Esophagus squamous epithelium (tissue), 5 donors: ENCODE results near the gene TMEM131L. TPM values are rescaled to one million over a fixed set of nuclear protein-coding genes. Genes with fewer than 3 reads are reported as not detected.

Source experiments
- DNase-seq: peaks from one replicate; lab custom pipeline; 2025; lab: John Stamatoyannopoulos, UW
- H3K27ac ChIP-seq, 4 donors: fragments of 200-600 bp; sonication (generic); one replicate each; pipeline ENCODE4 v1.5.1; 2016 to 2019; ENCODE audit warnings: mild to moderate bottlenecking in 1 of 4
- H3K27me3 ChIP-seq, 4 donors: fragments of 200-600 bp; sonication (generic); 1 replicate in 3 of 4; 2 replicates in 1 of 4; pipeline versions ENCODE4 v1.5.1 to v1.6.0; 2017 to 2021; ENCODE audit warnings: antibody characterized with exemption in 1 of 4
- H3K36me3 ChIP-seq, 3 donors: fragments of 200-600 bp; sonication (generic); one replicate each; pipeline ENCODE4 v1.5.1; 2016 to 2019
- H3K4me1 ChIP-seq, 3 donors: fragments of 200-600 bp; sonication (generic); one replicate each; pipeline ENCODE4 v1.5.1; 2017 to 2019
- H3K4me3 ChIP-seq, 4 donors: fragments of 200-600 bp; sonication (generic); 1 replicate in 3 of 4; 2 replicates in 1 of 4; pipeline ENCODE4 v1.5.1; 2016 to 2019; ENCODE audit warnings: mild to moderate bottlenecking in 2 of 4, moderate library complexity in 1 of 4
- H3K9me3 ChIP-seq, 3 donors: fragments of 200-600 bp; sonication (generic); one replicate each; pipeline ENCODE4 v1.5.1; 2016 to 2019
- POLR2A ChIP-seq, 4 donors: fragments of 450-650 bp; IDR thresholded peaks; one replicate each; pipeline ENCODE4 v1.6.1; 2017; ENCODE audit warnings: antibody characterized with exemption in 4 of 4, mild to moderate bottlenecking in 4 of 4, moderate library complexity in 3 of 4
- WGBS, 2 donors: methylation state at CpG; one replicate each; pipeline ENCODE4 v1.1.5; 2018; 5-methylcytosine and 5-hydroxymethylcytosine counted together
- intact Hi-C: fragments of 100-400 bp; cut with DNase I; formaldehyde crosslinking; loops from one replicate; pipeline ENCODE4 v1.15.0; 2022
- total RNA-seq, 4 donors: library from RNA; depleted of rRNA; stranded (reverse); fragments of >200 nt; gene quantifications; one replicate each; pipeline ENCODE4 v1.1.0, GENCODE V29; 2016
- TF ChIP-seq, protein P1 (sequence below), 6 experiments: fragments of 450-650 bp in 4 of 6; fragments of 200-600 bp in 2 of 6; sonication (generic) in 2 of 6; IDR thresholded peaks; one replicate each; pipeline ENCODE4 v1.5.1; 2016 to 2019; ENCODE audit warnings: antibody characterized with exemption in 6 of 6, mild to moderate bottlenecking in 4 of 6, moderate library complexity in 4 of 6
- donor health status: DM: yes; HTN: yes; CAD: no.

TMEM131L gene
- total RNA-seq, 4 donors from 2014 or later: 9.2 to 14.7 (median 12.4) TPM

DNA sequence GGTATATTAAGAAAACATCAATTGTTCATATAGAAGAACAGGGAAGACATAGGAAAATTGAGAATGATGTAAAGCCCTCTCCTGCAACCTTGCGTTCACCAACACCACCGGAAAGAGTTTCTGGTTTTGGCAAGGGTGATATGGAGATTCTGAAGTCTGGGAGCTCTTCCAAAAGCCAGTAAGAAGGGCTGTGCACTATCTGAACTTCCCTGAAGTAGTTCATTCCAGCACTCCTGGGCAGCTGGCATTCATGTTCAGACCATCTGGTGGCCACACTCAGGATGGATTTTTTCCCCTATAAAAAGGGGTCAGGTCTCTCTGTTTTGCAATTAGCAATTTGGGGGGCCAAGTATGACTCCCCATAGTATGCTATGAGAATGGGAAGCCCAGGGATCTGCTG is 202.5 kb downstream of the TMEM131L start:
- Histone ChIP-seq H3K27ac (no peak overlapping the region), H3K9me3 (no peaks in the 10 kb centered on the region), H3K4me3 (no peak overlapping the region), H3K4me1 (no peaks in the 10 kb centered on the region), H3K36me3 (no peaks in the 10 kb centered on the region), H3K27me3 (no peaks in the 10 kb centered on the region)
- intact Hi-C loops: no loop called here
- WGBS, 2 donors: 54 to 70% methylated on average over 2 of the region's 2 CpGs
- no peak for DNase-seq
- TF ChIP-seq, protein P1, sequence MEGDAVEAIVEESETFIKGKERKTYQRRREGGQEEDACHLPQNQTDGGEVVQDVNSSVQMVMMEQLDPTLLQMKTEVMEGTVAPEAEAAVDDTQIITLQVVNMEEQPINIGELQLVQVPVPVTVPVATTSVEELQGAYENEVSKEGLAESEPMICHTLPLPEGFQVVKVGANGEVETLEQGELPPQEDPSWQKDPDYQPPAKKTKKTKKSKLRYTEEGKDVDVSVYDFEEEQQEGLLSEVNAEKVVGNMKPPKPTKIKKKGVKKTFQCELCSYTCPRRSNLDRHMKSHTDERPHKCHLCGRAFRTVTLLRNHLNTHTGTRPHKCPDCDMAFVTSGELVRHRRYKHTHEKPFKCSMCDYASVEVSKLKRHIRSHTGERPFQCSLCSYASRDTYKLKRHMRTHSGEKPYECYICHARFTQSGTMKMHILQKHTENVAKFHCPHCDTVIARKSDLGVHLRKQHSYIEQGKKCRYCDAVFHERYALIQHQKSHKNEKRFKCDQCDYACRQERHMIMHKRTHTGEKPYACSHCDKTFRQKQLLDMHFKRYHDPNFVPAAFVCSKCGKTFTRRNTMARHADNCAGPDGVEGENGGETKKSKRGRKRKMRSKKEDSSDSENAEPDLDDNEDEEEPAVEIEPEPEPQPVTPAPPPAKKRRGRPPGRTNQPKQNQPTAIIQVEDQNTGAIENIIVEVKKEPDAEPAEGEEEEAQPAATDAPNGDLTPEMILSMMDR (IDR thresholded peaks at IDR 0.05): no peak
- no peak for TF ChIP-seq POLR2A (IDR thresholded peaks at IDR 0.05)

DNA sequence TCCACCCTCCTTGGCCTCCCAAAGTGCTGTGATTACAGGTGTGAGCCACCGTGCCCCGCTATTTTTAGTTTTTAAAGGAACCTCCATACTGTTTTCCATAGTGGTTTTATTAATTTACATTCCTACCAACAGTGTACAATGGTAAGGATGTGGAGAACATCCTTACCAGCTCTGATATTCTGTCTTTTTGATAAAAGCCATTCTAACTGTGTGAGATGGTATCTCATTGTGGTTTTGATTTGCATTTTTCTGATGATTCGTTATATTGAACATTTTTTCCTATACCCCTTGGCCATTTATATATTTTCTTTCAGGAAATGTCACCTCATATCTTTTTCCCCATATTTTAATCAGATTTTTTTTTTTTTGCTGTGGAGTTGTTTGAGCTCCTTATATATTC is 203.7 kb downstream of the TMEM131L start:
- Histone ChIP-seq H3K27me3 (no peaks in the 10 kb centered on the region), H3K27ac (no peak overlapping the region), H3K36me3 (no peaks in the 10 kb centered on the region), H3K9me3 (no peaks in the 10 kb centered on the region), H3K4me3 (no peak overlapping the region), H3K4me1 (no peaks in the 10 kb centered on the region)
- DNase-seq: no peak
- WGBS, 2 donors: 48 to 57% methylated on average over 3 of the region's 3 CpGs
- TF ChIP-seq, protein P1 (IDR thresholded peaks at IDR 0.05): no peak
- TF ChIP-seq POLR2A (IDR thresholded peaks at IDR 0.05): no peak
- intact Hi-C loops: no loop called here

DNA sequence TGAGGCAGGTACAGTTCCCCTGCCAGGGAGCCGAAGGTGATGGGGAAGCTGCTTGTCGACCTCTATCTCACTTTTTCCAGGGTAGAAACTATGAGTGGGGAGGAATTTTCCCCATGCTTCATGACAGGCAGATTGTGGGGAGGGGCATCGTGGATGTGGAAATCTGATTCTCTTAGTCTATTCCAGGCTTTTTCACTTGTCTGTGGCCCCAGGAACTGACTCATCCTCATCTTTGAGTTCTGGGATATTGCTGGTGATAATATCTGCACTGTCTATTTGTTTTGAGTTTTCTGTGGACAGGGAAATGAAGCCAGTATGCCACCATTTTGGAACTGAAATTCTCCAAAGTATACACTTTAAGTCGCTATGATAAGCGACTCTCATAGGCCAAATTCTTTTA is 210.3 kb downstream of the TMEM131L start:
- Histone ChIP-seq H3K27me3 (no peaks in the 10 kb centered on the region), H3K27ac (no peak overlapping the region), H3K4me1 (peaks cover 0 to 7% (median 3%) of the 10 kb centered on the region in 3 donors), H3K36me3 (no peaks in the 10 kb centered on the region), H3K9me3 (no peaks in the 10 kb centered on the region), H3K4me3 (no peak overlapping the region)
- TF ChIP-seq, protein P1 (IDR thresholded peaks at IDR 0.05): no peak
- no peak for TF ChIP-seq POLR2A (IDR thresholded peaks at IDR 0.05)
- no peak for DNase-seq
- WGBS, 2 donors: 62 to 84% methylated on average over 5 of the region's 5 CpGs
- intact Hi-C loops: no loop called here

DNA sequence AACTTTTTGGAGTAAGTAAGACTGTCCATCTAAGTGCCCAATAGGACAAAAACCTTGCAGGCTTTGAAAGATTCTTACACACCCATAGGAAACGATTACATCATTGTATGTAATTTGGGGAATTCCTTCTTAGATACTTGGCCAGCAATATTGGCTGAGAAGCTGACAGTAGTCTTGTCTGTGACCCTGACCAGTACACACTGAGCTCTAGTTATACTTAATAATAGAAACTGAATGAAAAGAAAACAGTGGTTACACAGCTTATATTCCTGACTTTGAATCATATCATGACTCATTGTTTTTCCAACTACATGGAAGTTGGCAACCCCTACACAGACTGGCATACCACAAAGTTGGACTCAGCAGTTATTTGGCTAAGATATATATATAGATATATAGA is 210.8 kb downstream of the TMEM131L start:
- Histone ChIP-seq H3K4me3 (no peak overlapping the region), H3K27me3 (no peaks in the 10 kb centered on the region), H3K36me3 (no peaks in the 10 kb centered on the region), H3K27ac (no peak overlapping the region), H3K4me1 (peaks cover 0 to 7% (median 3%) of the 10 kb centered on the region in 3 donors), H3K9me3 (no peaks in the 10 kb centered on the region)
- WGBS, 2 donors: 5 to 19% methylated on average over 1 of the region's 1 CpG
- no peak for TF ChIP-seq POLR2A (IDR thresholded peaks at IDR 0.05)
- TF ChIP-seq, protein P1 (IDR thresholded peaks at IDR 0.05): no peak
- intact Hi-C loops: no loop called here
- DNase-seq: no peak

DNA sequence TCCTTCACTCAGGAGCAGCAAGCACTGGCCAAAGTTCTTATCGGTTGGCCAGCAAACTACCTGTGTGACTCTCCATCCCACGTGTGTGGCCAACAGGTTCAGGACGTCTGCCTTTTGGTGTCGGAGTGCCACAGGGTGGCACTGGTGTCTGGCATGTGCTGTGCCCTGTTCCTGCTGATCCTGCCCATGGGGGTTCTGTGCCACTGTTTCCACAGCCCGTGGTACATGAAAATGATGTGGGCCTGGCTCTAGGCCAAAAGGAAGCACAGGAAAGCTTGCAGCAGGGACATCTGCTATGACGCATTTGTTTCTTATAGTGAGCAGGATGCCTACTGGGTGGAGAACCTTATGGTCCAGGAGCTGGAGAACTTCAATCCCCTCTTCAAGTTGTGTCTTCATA is 213.3 kb downstream of the TMEM131L start:
- peaks cover 5 to 18% (median 7%) of the 10 kb centered on the region in 3 donors for H3K4me1 ChIP-seq
- H3K9me3 ChIP-seq: no peaks in the 10 kb centered on the region
- TF ChIP-seq POLR2A (IDR thresholded peaks at IDR 0.05): no peak
- TF ChIP-seq, protein P1 (IDR thresholded peaks at IDR 0.05): no peak
- no peak overlapping the region for H3K4me3 ChIP-seq
- no peak overlapping the region for H3K27ac ChIP-seq
- H3K27me3 ChIP-seq: peaks cover 0 to 11% (median 0%) of the 10 kb centered on the region in 4 donors
- H3K36me3 ChIP-seq: no peaks in the 10 kb centered on the region
- WGBS, 2 donors: 64 to 68% methylated on average over 6 of the region's 6 CpGs
- DNase-seq: no peak
- intact Hi-C loops: no loop called here
